Neural cell (in vitro differentiated cells): Measurements from ENCODE around the gene LRMDA. TPM values are rescaled to one million over a fixed set of nuclear protein-coding genes. Genes with fewer than 3 reads are reported as not detected.

Experiments used
- H2AFZ ChIP-seq: fragments of 200-600, 300-800 bp; sonication (generic), shearing (Covaris generic); 2 replicates; pipeline ENCODE4 v1.6.0; 2014; ENCODE audit warnings: low read depth, mild to moderate bottlenecking, antibody characterized with exemption, low read length, moderate library complexity
- H3F3A ChIP-seq: fragments of 200-600 bp; shearing (Covaris generic); 2 replicates; pipeline ENCODE4 v1.6.1; 2016; ENCODE audit warnings: mild to moderate bottlenecking, moderate library complexity, mixed read lengths, antibody characterized with exemption, low read length; ENCODE audit not compliant: insufficient read depth, poor library complexity, severe bottlenecking
- H3K27ac ChIP-seq: fragments of 200-600, 300-800 bp; sonication (generic), shearing (Covaris generic); 2 replicates; pipeline ENCODE4 v1.5.1; 2014; ENCODE audit warnings: mild to moderate bottlenecking, low read length, moderate library complexity
- H3K27me3 ChIP-seq: fragments of 300-800, 200-600 bp; sonication (generic), shearing (Covaris generic); 2 replicates; pipeline ENCODE4 v1.6.0; 2014; ENCODE audit warnings: mild to moderate bottlenecking, low read depth, low read length, moderate library complexity; ENCODE audit not compliant: insufficient read depth
- H3K36me3 ChIP-seq: fragments of 300-800, 200-600 bp; sonication (generic), shearing (Covaris generic); 2 replicates; pipeline ENCODE4 v1.5.1; 2014; ENCODE audit warnings: mild to moderate bottlenecking, antibody characterized with exemption, low read length, moderate library complexity; ENCODE audit not compliant: insufficient read depth
- H3K4me2 ChIP-seq: fragments of 300-800, 200-600 bp; sonication (generic), shearing (Covaris generic); 2 replicates; pipeline ENCODE4 v1.6.0; 2014; ENCODE audit warnings: mild to moderate bottlenecking, low read length
- H3K4me3 ChIP-seq: fragments of 300-800, 200-600 bp; sonication (generic), shearing (Covaris generic); 2 replicates; pipeline ENCODE4 v1.5.1; 2014; ENCODE audit warnings: mild to moderate bottlenecking, low read length, moderate library complexity
- H3K79me2 ChIP-seq: fragments of 200-600 bp; shearing (Covaris generic); replicated peaks from 2 replicates; pipeline ENCODE4 v1.6.0; 2014; ENCODE audit warnings: mild to moderate bottlenecking, low read length, moderate library complexity; ENCODE audit not compliant: insufficient read depth
- H3K9ac ChIP-seq: fragments of 300-800, 200-600 bp; sonication (generic), shearing (Covaris generic); 2 replicates; pipeline ENCODE4 v1.6.1; 2016; ENCODE audit warnings: mild to moderate bottlenecking, low read length, mixed read lengths
- H3K9me2 ChIP-seq: fragments of 200-600 bp; shearing (Covaris generic); 2 replicates; pipeline ENCODE4 v1.6.1; 2016; ENCODE audit warnings: mild to moderate bottlenecking, low read length, mixed read lengths; ENCODE audit not compliant: insufficient read depth
- H3K9me3 ChIP-seq: fragments of 200-600, 300-800 bp; sonication (generic), shearing (Covaris generic); 2 replicates; pipeline ENCODE4 v1.6.1; 2016; ENCODE audit warnings: mild to moderate bottlenecking, mixed run types, low read length, moderate library complexity, mixed read lengths
- H4K20me1 ChIP-seq: fragments of 200-600 bp; shearing (Covaris generic); 2 replicates; pipeline ENCODE4 v1.6.1; 2016; ENCODE audit warnings: mild to moderate bottlenecking, mixed run types; ENCODE audit not compliant: insufficient read depth
- EP300 ChIP-seq: fragments of 450-650 bp; conservative IDR thresholded peaks from 2 replicates; pipeline ENCODE4 v1.6.1; 2014; ENCODE audit warnings: antibody characterized with exemption, mild to moderate bottlenecking, moderate library complexity; ENCODE audit not compliant: poor library complexity, severe bottlenecking
- EZH2 ChIP-seq: fragments of 200-600, 300-800 bp; shearing (Covaris generic), sonication (generic); IDR thresholded peaks from 2 replicates; pipeline ENCODE4 v1.6.1; 2014; ENCODE audit warnings: antibody characterized with exemption, low read length, borderline replicate concordance, mild to moderate bottlenecking; ENCODE audit not compliant: insufficient read depth, poor library complexity, severe bottlenecking
- MXI1 ChIP-seq: fragments of 450-650 bp; conservative IDR thresholded peaks from 2 replicates; pipeline ENCODE4 v1.6.1; 2014; ENCODE audit warnings: antibody characterized with exemption, mild to moderate bottlenecking; ENCODE audit not compliant: poor library complexity, severe bottlenecking
- POLR2AphosphoS5 ChIP-seq: IDR thresholded peaks from 2 replicates; pipeline ENCODE4 v1.6.1; 2012
- RAD21 ChIP-seq: fragments of 450-650 bp; conservative IDR thresholded peaks from 2 replicates; pipeline ENCODE4 v1.6.1; 2014; ENCODE audit warnings: antibody characterized with exemption, mild to moderate bottlenecking, moderate library complexity
- SMC3 ChIP-seq: fragments of 450-650 bp; conservative IDR thresholded peaks from 2 replicates; pipeline ENCODE4 v1.6.1; 2014; ENCODE audit warnings: antibody characterized with exemption, mild to moderate bottlenecking, moderate library complexity; ENCODE audit not compliant: poor library complexity
- TAF1 ChIP-seq: IDR thresholded peaks from 2 replicates; pipeline ENCODE4 v1.6.1; 2012; ENCODE audit warnings: low read depth
- polyA plus RNA-seq: library from polyadenylated mRNA; depleted of rRNA; stranded (reverse); fragments of >200 nt; gene quantifications from 2 replicates; pipeline ENCODE4 v1.2.3, GENCODE V29; 2014
- TF ChIP-seq, protein P1 (sequence below): fragments of 450-650 bp; IDR thresholded peaks from 2 replicates; pipeline ENCODE4 v1.5.1; 2014; ENCODE audit warnings: antibody characterized with exemption, mild to moderate bottlenecking, moderate library complexity; ENCODE audit not compliant: poor library complexity, severe bottlenecking
- TF ChIP-seq, protein P2 (sequence below): IDR thresholded peaks from 2 replicates; pipeline ENCODE4 v1.6.1; 2012; ENCODE audit warnings: borderline replicate concordance

The LRMDA gene
- polyA plus RNA-seq, 1 donor from 2014 or later = 5.6 TPM

DNA sequence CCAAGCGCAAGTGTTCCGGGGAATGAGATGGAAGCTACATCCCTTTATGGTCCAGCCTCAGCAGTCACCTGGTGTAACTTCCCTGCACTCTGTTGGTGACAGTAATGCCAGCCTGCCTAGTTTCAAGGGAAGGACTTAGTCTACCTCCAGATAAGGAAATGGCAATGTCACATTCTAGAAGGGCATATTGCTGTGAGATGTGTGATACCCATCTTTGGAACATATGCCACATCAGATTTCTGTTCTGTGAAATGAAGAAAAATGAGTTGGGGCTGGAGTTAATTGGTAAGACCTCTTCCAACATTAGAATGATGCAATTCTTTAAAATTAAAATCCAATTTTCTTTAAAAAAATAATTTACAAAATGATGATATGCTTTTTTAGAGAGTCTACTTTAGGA is 212.0 kb downstream of the LRMDA start:
- Histone ChIP-seq H3K4me2 (no peak overlapping the region), H3K9ac (no peak overlapping the region), H3K9me2 (no peaks in the 10 kb centered on the region), H4K20me1 (no peaks in the 10 kb centered on the region), H3K36me3 (no peaks in the 10 kb centered on the region), H2AFZ (no peak overlapping the region), H3K27ac (no peak overlapping the region), H3K9me3 (no peaks in the 10 kb centered on the region), H3F3A (no peaks in the 10 kb centered on the region), H3K4me3 (no peak overlapping the region), H3K79me2 (no peaks in the 10 kb centered on the region), H3K27me3 (no peaks in the 10 kb centered on the region)
- TF ChIP-seq TAF1 = no peak
- TF ChIP-seq, protein P1, sequence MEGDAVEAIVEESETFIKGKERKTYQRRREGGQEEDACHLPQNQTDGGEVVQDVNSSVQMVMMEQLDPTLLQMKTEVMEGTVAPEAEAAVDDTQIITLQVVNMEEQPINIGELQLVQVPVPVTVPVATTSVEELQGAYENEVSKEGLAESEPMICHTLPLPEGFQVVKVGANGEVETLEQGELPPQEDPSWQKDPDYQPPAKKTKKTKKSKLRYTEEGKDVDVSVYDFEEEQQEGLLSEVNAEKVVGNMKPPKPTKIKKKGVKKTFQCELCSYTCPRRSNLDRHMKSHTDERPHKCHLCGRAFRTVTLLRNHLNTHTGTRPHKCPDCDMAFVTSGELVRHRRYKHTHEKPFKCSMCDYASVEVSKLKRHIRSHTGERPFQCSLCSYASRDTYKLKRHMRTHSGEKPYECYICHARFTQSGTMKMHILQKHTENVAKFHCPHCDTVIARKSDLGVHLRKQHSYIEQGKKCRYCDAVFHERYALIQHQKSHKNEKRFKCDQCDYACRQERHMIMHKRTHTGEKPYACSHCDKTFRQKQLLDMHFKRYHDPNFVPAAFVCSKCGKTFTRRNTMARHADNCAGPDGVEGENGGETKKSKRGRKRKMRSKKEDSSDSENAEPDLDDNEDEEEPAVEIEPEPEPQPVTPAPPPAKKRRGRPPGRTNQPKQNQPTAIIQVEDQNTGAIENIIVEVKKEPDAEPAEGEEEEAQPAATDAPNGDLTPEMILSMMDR = no peak

DNA sequence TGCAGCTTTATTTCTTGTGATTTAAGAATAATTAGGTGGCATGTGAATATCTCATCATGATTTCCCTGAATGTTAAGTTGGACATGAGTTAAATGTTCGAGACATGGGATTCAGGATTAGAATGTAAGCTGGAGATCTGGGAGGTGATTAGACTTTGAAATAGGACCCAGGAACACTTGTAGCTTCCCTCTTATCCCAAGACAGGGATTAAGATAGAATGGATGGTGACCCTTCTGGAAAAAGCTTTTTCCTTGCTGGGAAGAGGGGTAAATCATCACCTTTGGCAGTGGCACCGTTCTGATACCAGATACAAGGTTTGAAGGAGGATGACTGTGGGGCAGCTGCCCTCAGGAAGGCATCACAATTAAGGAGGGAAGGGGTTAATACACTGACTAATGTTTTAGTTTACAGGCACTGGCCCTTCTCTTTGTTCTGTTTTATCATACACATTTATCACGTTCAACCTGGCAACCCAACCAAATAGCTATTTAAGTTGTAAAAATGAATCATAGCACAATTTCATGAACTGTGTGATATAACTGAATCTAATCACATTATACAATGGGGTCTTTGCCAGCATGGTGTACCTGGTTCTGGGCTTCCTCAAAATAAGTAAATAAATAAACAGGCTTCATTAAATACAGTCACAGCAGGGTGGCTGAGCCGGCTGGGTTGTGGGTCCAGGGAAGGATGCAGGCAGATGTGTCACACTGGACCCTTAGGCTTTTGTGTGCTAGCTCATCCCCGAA is 212.7 kb downstream of the LRMDA start:
- H3K4me3 ChIP-seq = no peak overlapping the region
- H3K4me2 ChIP-seq = no peak overlapping the region
- no peak overlapping the region for H2AFZ ChIP-seq
- H3F3A ChIP-seq = no peaks in the 10 kb centered on the region
- no peaks in the 10 kb centered on the region for H3K36me3 ChIP-seq
- H3K9me3 ChIP-seq = no peaks in the 10 kb centered on the region
- no peaks in the 10 kb centered on the region for H3K27me3 ChIP-seq
- no peak for TF ChIP-seq RAD21
- TF ChIP-seq, protein P2, sequence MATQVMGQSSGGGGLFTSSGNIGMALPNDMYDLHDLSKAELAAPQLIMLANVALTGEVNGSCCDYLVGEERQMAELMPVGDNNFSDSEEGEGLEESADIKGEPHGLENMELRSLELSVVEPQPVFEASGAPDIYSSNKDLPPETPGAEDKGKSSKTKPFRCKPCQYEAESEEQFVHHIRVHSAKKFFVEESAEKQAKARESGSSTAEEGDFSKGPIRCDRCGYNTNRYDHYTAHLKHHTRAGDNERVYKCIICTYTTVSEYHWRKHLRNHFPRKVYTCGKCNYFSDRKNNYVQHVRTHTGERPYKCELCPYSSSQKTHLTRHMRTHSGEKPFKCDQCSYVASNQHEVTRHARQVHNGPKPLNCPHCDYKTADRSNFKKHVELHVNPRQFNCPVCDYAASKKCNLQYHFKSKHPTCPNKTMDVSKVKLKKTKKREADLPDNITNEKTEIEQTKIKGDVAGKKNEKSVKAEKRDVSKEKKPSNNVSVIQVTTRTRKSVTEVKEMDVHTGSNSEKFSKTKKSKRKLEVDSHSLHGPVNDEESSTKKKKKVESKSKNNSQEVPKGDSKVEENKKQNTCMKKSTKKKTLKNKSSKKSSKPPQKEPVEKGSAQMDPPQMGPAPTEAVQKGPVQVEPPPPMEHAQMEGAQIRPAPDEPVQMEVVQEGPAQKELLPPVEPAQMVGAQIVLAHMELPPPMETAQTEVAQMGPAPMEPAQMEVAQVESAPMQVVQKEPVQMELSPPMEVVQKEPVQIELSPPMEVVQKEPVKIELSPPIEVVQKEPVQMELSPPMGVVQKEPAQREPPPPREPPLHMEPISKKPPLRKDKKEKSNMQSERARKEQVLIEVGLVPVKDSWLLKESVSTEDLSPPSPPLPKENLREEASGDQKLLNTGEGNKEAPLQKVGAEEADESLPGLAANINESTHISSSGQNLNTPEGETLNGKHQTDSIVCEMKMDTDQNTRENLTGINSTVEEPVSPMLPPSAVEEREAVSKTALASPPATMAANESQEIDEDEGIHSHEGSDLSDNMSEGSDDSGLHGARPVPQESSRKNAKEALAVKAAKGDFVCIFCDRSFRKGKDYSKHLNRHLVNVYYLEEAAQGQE = no peak
- no peak for TF ChIP-seq POLR2AphosphoS5
- no peak for TF ChIP-seq EP300
- TF ChIP-seq EZH2 = no peak
- TF ChIP-seq TAF1 = no peak
- TF ChIP-seq MXI1 = no peak
- no peak for TF ChIP-seq SMC3
- TF ChIP-seq, protein P1 = no peak
- H3K9ac ChIP-seq = no peak overlapping the region
- no peaks in the 10 kb centered on the region for H3K9me2 ChIP-seq
- H3K27ac ChIP-seq = no peak overlapping the region
- no peaks in the 10 kb centered on the region for H4K20me1 ChIP-seq
- no peaks in the 10 kb centered on the region for H3K79me2 ChIP-seq
